Liver (tissue), 3 donors: ENCODE data around the gene MFSD1.
A peak's percentile ranks its signal among the peaks of the same experiment; 100 is the strongest.

Experiments
- RAD21 ChIP-seq, 2 donors: IDR thresholded peaks; 2 replicates each; pipeline ENCODE4 v1.6.1; 2016; ENCODE audit warnings: antibody characterized with exemption in 2 of 2, mild to moderate bottlenecking in 2 of 2
- RXRA ChIP-seq, 2 donors: IDR thresholded peaks; 2 replicates each; pipeline ENCODE4 v1.6.1; 2017 to 2018; ENCODE audit warnings: antibody characterized with exemption in 2 of 2, mild to moderate bottlenecking in 1 of 2
- TAF1 ChIP-seq: conservative IDR thresholded peaks from 2 replicates; pipeline ENCODE4 v1.6.1; 2016; ENCODE audit warnings: antibody characterized with exemption, mild to moderate bottlenecking
- YY1 ChIP-seq: IDR thresholded peaks from 2 replicates; pipeline ENCODE4 v1.6.1; 2016; ENCODE audit warnings: antibody characterized with exemption, mild to moderate bottlenecking
- TF ChIP-seq, protein P1 (sequence below): fragments of 150-350 bp; IDR thresholded peaks from 2 replicates; pipeline ENCODE4 v1.5.1; 2017; ENCODE audit warnings: improper control_type of control experiment, low read depth, low read length; ENCODE audit not compliant: missing input control
- TF ChIP-seq, protein P2 (sequence below): IDR thresholded peaks from 2 replicates; pipeline ENCODE4 v1.6.1; 2016; ENCODE audit warnings: antibody characterized with exemption, mild to moderate bottlenecking
- TF ChIP-seq, protein P3 (sequence below): IDR thresholded peaks from 2 replicates; pipeline ENCODE4 v1.6.1; 2016; ENCODE audit warnings: antibody characterized with exemption
- TF ChIP-seq, protein P4 (sequence below): IDR thresholded peaks from 2 replicates; pipeline ENCODE4 v1.6.1; 2016; ENCODE audit warnings: antibody characterized with exemption
- donor health status: healthy.
- donor health status: healthy.

DNA sequence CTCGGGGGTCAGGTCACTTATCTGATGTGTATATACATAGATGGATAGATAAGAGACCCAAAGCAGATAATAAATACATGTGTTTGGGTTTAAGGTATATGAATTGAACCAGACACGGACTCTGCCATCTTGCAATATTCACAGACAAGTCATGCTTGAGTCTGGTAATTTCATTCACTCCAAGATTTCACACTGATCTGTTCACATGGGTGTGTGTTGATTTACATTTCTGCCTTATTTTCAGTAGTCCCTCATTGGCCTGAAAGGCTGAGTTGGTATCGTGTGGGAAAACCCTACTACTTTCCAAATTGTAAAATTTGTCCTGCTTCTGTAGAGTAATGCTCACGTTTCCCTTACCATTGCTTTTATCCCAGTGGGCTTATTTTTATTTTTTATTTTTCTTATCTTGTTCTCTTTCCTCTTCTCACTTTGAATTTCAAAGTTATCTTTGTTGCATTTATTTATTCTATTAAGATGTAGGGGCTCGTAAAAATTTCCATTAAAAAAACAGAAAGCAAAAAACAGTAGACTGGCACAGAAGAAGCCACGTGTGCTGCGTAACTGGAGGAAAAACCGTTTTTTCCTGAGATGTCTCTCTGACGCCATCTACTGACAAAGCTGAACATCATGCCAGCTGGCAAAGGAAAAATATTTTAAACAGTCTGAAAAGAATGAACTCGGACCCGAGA lies 10.8 kb upstream of the MFSD1 start:
- TF ChIP-seq, protein P1, sequence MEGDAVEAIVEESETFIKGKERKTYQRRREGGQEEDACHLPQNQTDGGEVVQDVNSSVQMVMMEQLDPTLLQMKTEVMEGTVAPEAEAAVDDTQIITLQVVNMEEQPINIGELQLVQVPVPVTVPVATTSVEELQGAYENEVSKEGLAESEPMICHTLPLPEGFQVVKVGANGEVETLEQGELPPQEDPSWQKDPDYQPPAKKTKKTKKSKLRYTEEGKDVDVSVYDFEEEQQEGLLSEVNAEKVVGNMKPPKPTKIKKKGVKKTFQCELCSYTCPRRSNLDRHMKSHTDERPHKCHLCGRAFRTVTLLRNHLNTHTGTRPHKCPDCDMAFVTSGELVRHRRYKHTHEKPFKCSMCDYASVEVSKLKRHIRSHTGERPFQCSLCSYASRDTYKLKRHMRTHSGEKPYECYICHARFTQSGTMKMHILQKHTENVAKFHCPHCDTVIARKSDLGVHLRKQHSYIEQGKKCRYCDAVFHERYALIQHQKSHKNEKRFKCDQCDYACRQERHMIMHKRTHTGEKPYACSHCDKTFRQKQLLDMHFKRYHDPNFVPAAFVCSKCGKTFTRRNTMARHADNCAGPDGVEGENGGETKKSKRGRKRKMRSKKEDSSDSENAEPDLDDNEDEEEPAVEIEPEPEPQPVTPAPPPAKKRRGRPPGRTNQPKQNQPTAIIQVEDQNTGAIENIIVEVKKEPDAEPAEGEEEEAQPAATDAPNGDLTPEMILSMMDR, result peak; percentile 88
- TF ChIP-seq YY1 (peak; percentile 7), RXRA (IDR thresholded peaks at IDR 0.05) (no peak), RAD21 (IDR thresholded peaks at IDR 0.05) (peak; percentile 88 to 89), TAF1 (no peak)
- TF ChIP-seq, protein P2, sequence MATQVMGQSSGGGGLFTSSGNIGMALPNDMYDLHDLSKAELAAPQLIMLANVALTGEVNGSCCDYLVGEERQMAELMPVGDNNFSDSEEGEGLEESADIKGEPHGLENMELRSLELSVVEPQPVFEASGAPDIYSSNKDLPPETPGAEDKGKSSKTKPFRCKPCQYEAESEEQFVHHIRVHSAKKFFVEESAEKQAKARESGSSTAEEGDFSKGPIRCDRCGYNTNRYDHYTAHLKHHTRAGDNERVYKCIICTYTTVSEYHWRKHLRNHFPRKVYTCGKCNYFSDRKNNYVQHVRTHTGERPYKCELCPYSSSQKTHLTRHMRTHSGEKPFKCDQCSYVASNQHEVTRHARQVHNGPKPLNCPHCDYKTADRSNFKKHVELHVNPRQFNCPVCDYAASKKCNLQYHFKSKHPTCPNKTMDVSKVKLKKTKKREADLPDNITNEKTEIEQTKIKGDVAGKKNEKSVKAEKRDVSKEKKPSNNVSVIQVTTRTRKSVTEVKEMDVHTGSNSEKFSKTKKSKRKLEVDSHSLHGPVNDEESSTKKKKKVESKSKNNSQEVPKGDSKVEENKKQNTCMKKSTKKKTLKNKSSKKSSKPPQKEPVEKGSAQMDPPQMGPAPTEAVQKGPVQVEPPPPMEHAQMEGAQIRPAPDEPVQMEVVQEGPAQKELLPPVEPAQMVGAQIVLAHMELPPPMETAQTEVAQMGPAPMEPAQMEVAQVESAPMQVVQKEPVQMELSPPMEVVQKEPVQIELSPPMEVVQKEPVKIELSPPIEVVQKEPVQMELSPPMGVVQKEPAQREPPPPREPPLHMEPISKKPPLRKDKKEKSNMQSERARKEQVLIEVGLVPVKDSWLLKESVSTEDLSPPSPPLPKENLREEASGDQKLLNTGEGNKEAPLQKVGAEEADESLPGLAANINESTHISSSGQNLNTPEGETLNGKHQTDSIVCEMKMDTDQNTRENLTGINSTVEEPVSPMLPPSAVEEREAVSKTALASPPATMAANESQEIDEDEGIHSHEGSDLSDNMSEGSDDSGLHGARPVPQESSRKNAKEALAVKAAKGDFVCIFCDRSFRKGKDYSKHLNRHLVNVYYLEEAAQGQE, result no peak
- TF ChIP-seq, protein P3, sequence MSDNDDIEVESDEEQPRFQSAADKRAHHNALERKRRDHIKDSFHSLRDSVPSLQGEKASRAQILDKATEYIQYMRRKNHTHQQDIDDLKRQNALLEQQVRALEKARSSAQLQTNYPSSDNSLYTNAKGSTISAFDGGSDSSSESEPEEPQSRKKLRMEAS, result peak; percentile 45
- TF ChIP-seq, protein P4, sequence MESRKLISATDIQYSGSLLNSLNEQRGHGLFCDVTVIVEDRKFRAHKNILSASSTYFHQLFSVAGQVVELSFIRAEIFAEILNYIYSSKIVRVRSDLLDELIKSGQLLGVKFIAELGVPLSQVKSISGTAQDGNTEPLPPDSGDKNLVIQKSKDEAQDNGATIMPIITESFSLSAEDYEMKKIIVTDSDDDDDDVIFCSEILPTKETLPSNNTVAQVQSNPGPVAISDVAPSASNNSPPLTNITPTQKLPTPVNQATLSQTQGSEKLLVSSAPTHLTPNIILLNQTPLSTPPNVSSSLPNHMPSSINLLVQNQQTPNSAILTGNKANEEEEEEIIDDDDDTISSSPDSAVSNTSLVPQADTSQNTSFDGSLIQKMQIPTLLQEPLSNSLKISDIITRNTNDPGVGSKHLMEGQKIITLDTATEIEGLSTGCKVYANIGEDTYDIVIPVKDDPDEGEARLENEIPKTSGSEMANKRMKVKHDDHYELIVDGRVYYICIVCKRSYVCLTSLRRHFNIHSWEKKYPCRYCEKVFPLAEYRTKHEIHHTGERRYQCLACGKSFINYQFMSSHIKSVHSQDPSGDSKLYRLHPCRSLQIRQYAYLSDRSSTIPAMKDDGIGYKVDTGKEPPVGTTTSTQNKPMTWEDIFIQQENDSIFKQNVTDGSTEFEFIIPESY, result no peak
